NCI-H2196 treated with DMSO at 0.1 percent for 48 hours (cell line): ENCODE measurements around the gene SCIMP.
"Not testable (repeated sequence)": the region's sequence is repeated elsewhere in the genome, so short reads cannot be mapped to it uniquely, and the experiment has no call there.

Source experiments
- DNase-seq: peaks from one replicate; lab custom pipeline; 2025; ENCODE audit not compliant: unreplicated experiment; lab: John Stamatoyannopoulos, UW

SCIMP gene

GRCh38 chr17:5238333-5238732 lies 3.7 kb upstream of the SCIMP start:
- DNase-seq: no peak

GRCh38 chr17:5237541-5238016 lies 2.9 kb upstream of the SCIMP start:
- no peak for DNase-seq

DNA sequence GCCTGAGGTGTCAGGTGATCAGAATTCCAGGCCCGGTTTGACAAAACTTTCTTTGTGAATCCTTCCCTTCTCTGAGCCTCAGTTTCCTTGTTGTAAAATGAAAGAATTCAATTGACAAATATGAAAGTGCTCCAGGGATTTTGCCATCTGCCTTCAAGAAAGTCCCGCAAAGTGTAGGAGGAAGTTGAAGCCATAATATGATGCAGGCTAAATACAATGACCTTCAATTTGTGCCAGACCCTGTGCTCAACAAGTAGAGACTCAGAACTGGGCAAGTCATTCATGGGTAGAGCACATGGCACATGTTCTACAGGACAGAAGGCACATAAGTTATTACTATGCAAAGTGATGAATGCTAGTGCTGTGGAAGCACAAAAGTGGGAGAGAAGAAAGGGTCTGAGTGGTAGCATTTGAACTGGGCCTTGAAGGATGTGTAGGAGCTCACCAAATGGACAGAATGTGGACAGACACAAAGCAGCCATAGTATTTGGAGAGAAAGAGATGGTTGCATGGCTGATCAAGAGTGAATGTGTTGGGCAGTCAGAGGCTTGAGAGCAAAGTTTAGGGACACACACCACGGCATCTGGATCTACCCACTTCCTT lies 2.4 kb upstream of the SCIMP start:
- DNase-seq: no peak

DNA sequence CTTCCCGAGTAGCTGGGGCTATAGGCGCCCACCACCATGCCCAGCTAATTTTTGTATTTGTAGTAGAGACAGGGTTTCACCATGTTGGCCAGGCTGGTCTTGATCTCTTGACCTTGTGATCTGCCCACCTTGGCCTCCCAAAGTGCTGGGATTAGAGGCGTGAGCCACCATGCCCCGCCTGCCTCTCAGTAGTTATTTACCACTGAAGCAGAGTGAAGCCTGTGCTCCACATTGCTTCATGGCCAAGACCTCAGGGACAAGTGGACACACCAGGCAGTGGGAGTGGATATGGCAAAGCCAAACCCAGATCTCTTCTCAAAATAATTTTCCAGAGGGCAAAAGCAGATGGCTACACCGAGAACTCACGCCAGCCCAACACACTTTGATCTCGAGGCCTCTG lies 1.2 kb downstream of the SCIMP start:
- DNase-seq: not testable (repeated sequence)

GRCh38 chr17:5226940-5227878 lies 7.5 kb downstream of the SCIMP start:
- DNase-seq: no peak

- DNase-seq: no peak
Measured at GRCh38 chr17:5225668-5226457, 8.8 kb downstream of the SCIMP start.

GRCh38 chr17:5221912-5222311 lies 12.7 kb downstream of the SCIMP start:
- DNase-seq: not testable (repeated sequence)

DNA sequence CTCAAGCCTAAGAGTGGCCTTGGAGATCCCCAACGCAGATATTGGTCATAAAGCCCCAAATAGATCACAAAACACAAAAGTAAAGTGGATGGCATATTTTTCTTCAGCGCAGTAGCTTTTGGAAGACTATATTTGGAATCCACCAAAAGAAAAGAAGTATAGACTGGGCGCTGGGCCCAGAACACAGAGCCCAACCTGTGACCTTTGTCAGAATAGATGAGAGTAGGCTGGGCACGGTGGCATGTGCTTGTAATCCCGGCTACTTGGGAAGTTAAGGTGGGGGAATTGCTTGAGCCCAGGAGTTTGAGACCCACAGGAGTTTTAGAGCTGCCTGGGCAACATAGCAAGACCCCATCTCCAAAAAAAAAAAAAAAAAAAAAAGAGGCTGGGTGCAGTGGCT lies 14.6 kb downstream of the SCIMP start:
- DNase-seq: no peak

GRCh38 chr17:5219536-5219935 lies 15.1 kb downstream of the SCIMP start:
- no peak for DNase-seq

DNA sequence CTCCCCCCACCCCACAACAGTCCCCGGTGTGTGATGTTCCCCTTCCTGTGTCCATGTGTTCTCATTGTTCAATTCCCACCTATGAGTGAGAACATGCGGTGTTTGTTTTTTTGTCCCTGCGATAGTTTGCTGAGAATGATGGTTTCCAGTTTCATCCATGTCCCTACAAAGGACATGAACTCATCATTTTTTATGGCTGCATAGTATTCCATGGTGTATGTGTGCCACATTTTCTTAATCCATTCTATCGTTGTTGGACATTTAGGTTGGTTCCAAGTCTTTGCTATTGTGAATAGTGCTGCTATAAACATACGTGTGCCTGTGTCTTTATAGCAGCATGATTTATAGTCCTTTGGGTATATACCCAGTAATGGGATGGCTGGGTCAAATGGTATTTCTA lies 17.1 kb downstream of the SCIMP start:
- not testable (repeated sequence) for DNase-seq

GRCh38 chr17:5211458-5211857 lies 23.2 kb downstream of the SCIMP start:
- no peak for DNase-seq

GRCh38 chr17:5210614-5211252 lies 23.9 kb downstream of the SCIMP start:
- DNase-seq: no peak

GRCh38 chr17:5210091-5210490 lies 24.6 kb downstream of the SCIMP start:
- DNase-seq: no peak

DNA sequence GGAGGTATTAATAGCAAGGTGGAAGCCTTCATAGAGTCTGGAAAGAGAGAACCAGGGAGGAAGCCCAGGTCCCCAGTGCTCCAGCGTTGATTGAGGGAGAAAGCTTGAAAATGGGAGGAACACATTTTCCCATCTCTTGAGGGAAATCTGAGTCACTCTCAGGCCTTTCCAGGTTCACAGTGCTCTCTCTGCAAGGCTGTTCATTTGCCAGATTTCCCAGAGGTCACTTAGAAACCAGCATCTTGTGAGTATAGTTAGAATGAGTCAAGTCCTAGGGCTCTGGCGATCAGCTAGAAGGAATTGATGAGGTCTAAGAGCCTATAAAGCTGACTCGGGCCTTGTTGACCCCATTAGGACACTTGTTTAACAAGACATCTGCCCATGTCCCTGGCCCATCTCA lies 25.3 kb downstream of the SCIMP start:
- no peak for DNase-seq

- DNase-seq: no peak
Measured at GRCh38 chr17:5203908-5204294, 30.8 kb downstream of the SCIMP start.

GRCh38 chr17:5203178-5203907 lies 31.3 kb downstream of the SCIMP start:
- no peak for DNase-seq

- DNase-seq: no peak
Measured at GRCh38 chr17:5201011-5201410, 33.6 kb downstream of the SCIMP start.

DNA sequence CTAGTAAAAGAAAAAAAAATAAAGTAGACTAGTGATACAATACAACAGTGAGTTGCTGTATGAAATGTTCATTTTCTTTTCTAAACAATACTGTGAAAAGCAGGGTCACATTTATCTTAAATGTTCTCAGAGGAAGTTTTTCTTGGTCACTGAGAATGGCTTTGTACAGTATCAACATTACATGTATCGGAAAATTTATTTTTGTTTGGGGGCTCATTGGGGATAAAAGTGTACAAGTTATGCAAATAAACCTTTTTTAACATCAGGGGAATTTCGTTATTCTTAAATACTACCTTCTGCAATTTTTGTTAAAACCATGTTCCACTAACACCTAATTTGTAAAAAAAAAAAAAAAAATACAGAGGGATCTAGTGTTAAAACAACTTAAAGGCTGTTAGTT lies 34.3 kb downstream of the SCIMP start:
- DNase-seq: no peak

- DNase-seq: no peak
Measured at GRCh38 chr17:5198472-5198871, 36.2 kb downstream of the SCIMP start.

DNA sequence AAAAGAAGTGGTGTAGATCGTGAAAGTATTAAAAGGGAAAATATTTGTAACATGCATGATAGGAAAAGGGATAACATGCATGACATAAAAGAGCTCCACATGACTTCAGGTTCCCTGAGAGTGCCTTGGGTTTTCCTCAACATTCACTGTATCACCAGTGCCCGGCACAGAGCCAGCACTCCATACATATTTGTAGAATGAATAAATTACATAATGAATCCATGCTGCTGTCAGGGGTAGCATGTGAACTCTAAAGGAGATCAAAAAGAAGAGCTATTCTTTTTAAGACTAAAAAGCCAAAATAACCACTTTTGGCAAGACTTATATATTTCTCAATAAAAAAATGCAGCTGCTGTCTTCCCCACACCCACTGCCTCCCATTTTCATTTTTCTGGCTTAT lies 40.3 kb downstream of the SCIMP start:
- DNase-seq: no peak
